NOMO-1 treated with dmso at 0.1 percent for 144 hours (cell line): ENCODE results near the gene SAP30L.

ENCODE experiments used
- DNase-seq: peaks from one replicate; lab custom pipeline; 2025; ENCODE audit not compliant: unreplicated experiment; lab: John Stamatoyannopoulos, UW

Gene SAP30L

GRCh38 chr5:154419236-154419635 lies 26.6 kb upstream of the SAP30L start:
- DNase-seq: no peak

DNA sequence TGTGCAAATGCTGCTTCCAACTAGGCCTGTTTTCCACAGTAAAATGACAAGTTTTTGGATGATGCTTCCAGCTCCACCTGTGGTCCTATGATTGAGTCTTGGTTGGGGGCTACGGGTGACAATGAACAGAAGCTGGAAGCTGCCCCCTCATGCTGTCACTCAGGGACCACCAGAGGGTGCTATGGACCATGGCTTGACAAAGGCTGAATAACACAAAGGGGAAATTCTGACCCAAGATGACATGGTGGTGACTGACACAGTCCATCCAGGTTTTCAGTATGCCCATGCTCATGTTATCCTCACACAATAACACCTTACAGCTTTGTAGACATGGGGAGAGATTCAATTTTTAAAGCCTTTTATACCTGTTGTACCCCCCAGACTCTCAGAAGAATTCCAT lies 23.9 kb upstream of the SAP30L start:
- no peak for DNase-seq

GRCh38 chr5:154422298-154422697 lies 23.5 kb upstream of the SAP30L start:
- DNase-seq: no peak

DNA sequence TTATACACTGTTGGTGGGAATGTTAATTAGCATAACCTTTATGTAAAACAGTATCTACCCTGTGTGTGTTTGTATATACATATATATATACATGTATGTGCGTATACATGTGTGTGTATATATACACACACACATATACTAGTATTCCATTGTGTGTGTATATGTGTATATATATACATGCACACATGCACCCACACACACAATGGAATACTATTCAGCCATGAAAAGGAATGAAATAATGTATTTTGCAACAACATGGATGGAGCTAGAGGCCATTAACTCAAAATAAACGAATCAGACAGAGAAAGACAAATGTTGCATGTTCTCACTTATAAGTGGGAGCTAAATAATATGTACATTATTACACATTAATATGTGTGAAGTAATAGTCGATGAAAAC lies 17.6 kb upstream of the SAP30L start:
- no peak for DNase-seq

DNA sequence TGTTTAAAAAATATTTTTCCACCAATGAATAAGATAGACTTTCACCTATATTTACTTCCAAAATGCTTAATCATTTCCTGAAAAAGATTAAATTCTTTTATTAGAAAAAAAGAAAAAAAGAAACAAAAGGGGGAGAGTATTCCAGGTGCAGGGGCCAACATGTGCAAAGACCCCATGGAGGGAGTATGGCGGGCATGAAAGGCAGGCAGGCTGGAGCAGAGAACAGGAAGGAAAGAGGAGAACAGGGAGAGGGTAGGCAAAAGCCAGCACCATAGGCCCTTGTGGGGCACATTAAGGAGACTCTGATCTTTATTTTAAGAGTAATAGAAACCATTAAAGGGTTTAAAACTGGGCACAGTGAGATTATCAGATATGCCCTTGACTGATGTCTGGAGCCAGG lies 16.5 kb upstream of the SAP30L start:
- DNase-seq: no peak

DNA sequence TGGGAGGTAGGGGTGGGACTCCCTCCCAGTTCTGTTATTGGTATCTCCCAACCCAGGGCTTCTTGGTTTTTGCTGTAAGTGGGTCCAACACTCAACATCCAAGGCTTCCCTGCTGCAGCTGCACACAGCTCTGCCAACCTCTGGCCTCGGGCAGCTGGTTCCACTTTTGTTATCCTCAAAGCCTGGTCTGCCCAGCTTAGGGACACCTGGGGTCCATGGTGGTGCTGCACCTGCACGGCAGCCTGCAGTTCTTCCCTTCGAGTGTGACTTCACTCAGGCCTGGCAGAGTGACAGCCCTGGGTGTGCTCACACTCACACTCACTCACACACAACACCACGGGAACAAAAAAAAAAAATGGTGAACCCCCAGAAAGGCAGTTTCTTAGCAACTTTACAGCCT lies 15.3 kb upstream of the SAP30L start:
- DNase-seq: no peak

GRCh38 chr5:154430961-154431630 lies 14.7 kb upstream of the SAP30L start:
- DNase-seq: no peak

GRCh38 chr5:154435226-154435625 lies 10.6 kb upstream of the SAP30L start:
- DNase-seq: no peak

DNA sequence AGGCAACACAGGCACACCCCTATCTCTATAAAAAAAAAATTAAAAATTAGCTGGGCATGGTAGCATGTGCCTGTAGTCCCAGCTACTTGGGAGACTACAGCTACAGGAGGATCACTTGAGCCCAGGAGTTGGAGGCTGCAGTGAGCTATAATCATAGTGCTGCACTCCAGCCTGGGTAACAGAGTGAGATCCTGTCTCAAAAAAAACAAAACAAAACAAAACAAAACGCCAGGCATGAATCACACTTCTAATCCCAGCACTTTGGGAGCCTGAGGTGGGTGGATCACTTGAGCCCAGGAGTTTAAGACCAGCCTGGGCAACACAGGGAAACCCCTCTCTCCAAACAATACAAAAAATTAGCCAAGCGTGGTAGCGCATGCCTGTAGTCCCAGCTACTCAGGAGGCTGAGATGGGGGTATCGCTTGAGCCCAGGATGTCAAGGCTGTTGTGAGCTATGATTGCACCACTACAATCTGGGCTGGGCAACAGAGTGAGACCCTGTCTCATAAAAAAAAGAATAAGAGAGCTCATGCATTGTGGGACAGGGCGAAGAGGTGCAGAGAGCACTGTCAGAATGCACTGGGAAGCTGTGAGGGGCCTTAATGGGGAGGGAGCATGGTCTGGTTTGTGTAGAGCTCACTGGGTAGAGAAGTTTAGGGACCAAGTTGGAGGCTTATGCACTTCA lies 8.4 kb upstream of the SAP30L start:
- no peak for DNase-seq

DNA sequence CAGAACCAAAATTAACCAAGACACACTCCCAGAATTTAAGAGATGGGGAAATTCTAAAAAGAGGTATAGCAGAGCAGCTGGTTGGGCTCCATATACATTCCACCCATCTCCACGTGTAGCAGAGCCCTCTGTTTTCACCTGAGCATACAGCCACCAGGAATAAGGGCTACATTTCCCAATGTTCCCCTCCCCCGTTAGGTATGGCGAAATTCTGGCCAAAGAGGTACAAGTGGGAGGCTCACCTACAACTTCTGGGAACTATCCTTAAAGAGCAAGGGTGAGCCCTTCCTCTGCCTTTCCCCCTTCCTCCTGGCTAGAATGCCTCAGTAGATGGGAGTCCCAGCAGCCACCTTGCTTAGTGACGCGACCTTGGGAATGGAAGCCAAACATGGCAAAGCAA lies 5.3 kb upstream of the SAP30L start:
- no peak for DNase-seq

GRCh38 chr5:154442801-154443200 lies 3.0 kb upstream of the SAP30L start:
- no peak for DNase-seq

GRCh38 chr5:154444556-154445421 lies 1.0 kb upstream of the SAP30L start:
- DNase-seq: no peak

GRCh38 chr5:154446195-154447088 lies 645 bp downstream of the SAP30L start:
- DNase-seq: no peak

DNA sequence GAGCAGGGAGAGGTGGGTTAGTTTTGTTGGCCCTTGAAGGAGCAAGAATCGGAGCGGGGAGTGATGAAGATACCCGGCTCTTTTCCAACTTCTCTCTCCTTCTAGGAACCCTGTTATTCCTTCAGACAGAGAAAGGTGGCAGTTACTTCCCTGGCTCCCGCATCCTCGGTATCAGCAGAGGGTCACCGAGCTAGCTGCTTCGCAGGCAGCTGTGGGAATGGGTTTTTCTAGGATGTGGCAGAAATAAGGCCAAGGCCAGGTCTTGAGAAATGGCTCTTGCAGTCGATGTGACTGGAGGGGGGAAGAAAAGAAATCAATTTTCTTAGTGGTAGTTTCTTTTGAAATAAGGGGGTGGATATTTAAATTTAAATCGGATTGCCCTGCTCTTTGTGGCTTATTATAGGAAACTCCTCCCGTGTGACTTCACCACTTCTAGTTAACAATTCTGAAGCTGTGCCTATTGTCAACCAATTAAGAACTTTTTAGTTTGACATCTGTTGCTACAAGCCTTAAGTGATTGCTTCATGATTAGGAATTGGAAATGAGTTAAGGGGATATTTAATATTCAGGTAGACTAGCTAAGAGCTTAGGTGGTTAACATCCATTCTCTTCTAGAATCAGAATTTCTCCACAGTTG lies 1.4 kb downstream of the SAP30L start:
- no peak for DNase-seq

GRCh38 chr5:154449786-154450185 lies 4.0 kb downstream of the SAP30L start:
- no peak for DNase-seq

GRCh38 chr5:154451957-154452356 lies 6.2 kb downstream of the SAP30L start:
- DNase-seq: no peak

GRCh38 chr5:154455585-154455984 lies 9.8 kb downstream of the SAP30L start:
- DNase-seq: no peak

- no peak for DNase-seq
Measured at GRCh38 chr5:154456540-154456939, 10.7 kb downstream of the SAP30L start.

DNA sequence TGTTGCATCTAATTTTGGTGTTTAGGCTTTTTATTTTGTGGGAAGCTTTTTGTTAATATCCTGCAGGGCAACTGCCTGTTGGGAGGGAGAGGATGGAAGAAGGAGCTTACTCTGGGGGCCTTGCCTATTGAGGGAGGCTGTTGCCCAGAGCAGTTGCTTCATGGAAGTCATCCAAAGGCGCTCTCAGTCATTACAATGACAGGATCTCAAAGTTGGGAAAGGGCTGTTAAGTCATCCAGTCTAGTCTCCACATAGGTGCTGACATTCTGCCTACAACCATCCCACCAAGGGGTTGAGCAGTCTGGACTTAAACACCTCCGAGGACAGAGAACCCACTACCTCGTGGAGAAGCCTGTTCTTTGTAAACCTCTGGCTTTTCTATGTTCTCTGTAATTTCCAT lies 13.2 kb downstream of the SAP30L start:
- no peak for DNase-seq

- no peak for DNase-seq
Measured at GRCh38 chr5:154460172-154460571, 14.4 kb downstream of the SAP30L start.

DNA sequence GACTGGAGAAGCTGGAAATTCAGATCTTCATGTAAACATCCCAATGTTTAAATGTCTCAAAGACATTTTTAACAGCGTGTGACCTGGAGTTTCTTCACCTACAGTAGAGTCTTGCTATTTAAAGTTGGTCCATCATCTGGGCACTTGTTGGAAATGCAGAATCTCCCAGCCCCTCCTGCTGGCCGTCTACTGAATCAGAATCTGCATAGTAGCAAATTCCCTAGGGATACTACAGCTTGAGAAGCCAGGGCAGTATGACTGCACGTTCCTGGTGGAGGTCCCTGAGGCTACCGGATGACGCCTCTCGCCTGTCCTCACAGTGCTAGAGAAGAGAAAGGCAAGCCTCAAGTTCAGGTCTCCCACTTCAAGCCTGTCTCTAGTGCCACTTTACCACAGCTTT lies 15.7 kb downstream of the SAP30L start:
- no peak for DNase-seq
